ENCODE results near the gene SRRT.

The SRRT gene, protein sequence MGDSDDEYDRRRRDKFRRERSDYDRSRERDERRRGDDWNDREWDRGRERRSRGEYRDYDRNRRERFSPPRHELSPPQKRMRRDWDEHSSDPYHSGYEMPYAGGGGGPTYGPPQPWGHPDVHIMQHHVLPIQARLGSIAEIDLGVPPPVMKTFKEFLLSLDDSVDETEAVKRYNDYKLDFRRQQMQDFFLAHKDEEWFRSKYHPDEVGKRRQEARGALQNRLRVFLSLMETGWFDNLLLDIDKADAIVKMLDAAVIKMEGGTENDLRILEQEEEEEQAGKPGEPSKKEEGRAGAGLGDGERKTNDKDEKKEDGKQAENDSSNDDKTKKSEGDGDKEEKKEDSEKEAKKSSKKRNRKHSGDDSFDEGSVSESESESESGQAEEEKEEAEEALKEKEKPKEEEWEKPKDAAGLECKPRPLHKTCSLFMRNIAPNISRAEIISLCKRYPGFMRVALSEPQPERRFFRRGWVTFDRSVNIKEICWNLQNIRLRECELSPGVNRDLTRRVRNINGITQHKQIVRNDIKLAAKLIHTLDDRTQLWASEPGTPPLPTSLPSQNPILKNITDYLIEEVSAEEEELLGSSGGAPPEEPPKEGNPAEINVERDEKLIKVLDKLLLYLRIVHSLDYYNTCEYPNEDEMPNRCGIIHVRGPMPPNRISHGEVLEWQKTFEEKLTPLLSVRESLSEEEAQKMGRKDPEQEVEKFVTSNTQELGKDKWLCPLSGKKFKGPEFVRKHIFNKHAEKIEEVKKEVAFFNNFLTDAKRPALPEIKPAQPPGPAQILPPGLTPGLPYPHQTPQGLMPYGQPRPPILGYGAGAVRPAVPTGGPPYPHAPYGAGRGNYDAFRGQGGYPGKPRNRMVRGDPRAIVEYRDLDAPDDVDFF

DNA sequence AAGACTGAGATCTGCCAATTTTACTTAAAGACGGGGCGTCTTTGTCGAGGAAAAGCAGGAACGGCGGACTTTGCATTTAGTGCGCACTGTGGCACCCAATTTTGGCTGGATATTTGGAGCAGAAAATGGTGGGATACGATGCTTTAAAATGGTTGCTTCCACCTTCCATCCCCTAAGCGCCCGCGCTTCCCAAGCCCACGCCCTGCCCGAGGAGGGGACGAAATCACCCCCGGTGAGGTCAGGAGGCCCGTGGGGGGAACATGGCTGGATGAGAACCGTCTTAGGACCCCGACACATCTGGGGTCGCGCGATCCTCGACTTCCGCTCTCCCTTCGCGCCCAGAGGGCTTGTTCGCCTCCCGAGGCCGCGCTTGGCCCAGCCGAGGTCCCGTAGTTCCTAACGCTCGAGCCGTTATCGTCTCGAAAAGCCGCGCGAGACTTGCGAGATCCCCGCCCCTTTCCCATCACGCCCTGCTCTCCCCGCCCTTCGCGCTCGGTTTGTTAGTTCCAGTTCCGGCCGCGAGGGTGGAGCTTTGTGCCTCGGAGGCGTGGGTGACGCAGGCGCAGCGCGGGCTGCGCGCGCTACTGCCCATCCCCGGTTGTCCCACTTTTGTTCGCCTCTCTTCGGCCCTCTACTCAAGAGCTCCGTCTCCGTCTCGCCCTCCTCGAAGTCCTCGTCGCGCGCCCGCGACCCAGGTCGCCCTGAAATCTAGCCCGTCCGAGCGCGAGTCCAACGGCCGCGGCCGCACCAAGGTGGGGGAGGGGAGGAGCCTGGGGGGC is at the start of gene SRRT:
SRRT (plus strand) TSS at position 527 of the 779 bp plus-strand sequence. CDS start 488 bp downstream, outside the sequence.
- DNase-seq (ENCODE audit: low spot score) = peak; percentile 97
- TF ChIP-seq, protein P1, sequence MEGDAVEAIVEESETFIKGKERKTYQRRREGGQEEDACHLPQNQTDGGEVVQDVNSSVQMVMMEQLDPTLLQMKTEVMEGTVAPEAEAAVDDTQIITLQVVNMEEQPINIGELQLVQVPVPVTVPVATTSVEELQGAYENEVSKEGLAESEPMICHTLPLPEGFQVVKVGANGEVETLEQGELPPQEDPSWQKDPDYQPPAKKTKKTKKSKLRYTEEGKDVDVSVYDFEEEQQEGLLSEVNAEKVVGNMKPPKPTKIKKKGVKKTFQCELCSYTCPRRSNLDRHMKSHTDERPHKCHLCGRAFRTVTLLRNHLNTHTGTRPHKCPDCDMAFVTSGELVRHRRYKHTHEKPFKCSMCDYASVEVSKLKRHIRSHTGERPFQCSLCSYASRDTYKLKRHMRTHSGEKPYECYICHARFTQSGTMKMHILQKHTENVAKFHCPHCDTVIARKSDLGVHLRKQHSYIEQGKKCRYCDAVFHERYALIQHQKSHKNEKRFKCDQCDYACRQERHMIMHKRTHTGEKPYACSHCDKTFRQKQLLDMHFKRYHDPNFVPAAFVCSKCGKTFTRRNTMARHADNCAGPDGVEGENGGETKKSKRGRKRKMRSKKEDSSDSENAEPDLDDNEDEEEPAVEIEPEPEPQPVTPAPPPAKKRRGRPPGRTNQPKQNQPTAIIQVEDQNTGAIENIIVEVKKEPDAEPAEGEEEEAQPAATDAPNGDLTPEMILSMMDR (conservative IDR thresholded peaks at IDR 0.05; ENCODE audit: low read depth) = no peak
- POLR2A ChIA-PET (ENCODE audit: low non-redundant PET) = interaction anchor here (0.7 to 1.2 kb wide), 3 partner anchors 12 to 38 kb away, joined by 3 to 8 read pairs (median 4); partner anchors contain the start of gene UFSP1
- CTCF ChIA-PET = interaction anchor here (0.6 to 1.8 kb wide), 3 partner anchors 20 to 784 kb away, joined by 4 to 5 read pairs (median 5); no protein-coding TSS in a partner anchor
- peak within 1 kb of the TSS; percentile 100 for H3K27ac ChIP-seq

DNA sequence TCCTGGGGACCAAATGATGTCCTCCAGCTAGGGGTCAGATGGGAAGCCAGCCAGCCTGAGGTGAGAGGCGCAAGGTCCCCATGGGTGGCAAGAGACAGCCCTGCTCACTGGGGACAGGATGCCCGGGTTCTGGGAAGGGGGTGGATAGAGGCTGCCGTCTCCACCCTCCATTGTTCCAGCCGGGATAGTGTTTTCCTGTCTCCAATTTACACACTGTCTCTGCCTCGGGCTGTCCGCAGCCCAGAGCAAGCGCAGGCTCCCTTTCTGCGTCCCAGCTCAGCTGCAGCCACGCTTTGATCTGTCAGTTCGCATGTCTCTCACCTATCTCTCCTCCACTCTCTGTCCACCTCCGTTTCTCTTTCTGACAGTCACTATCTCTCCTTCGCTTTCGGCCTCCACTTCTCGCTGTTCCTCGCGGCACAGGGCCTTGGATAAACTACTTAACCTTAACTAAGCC is 49.7 kb upstream of the SRRT start:
- POLR2A ChIA-PET (ENCODE audit: low non-redundant PET) = no interaction called here
- TF ChIP-seq, protein P1 (conservative IDR thresholded peaks at IDR 0.05; ENCODE audit: low read depth) = no peak
- CTCF ChIA-PET = interaction anchor here (0.5 to 0.7 kb wide), 2 partner anchors 100 to 858 kb away, joined by 4 to 7 read pairs; no protein-coding TSS in a partner anchor
- peak overlapping the region; percentile 92 for H3K27ac ChIP-seq
- DNase-seq (ENCODE audit: low spot score) = peak; percentile 36

DNA sequence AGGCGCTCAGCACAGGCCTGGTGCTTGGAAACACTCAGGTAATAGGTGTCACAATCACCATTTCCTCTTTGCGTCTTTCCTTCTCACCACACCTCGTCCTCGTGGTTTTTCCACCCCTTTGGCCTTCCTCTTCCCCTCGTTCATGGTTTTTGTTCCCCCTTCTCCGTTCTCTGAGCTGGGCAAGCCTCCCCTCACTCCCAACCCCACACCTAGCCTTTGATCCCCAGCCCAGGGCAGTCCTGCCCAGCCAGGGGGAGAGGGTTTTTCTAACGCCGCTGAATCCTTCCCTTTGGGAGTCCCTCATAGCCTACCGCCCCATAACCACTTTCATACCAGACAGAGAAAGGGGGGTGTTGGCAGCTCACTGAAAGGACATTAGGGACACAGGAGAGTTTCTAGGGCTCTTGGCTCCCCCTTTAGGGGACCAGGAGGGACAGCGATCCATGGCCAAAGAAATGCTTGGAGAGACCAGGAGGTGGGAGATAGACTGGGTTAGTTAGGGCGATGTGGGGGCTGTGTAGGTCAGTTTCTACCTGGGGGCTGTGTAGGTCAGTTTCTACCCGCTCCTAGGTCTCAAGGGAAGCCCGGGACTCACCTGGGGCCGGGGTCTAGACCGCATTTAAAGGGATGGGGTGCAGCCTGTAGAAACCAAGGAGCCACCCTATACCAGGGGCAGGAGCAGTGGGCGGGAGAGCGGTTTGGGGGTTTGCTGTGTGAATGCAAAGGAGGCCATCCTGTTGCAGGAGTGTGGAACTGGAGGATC is 49.0 kb upstream of the SRRT start:
- TF ChIP-seq, protein P1 (conservative IDR thresholded peaks at IDR 0.05; ENCODE audit: low read depth) = peak; percentile 51; the same call in 1 of the 2 replicates
- DNase-seq (ENCODE audit: low spot score) = peak; percentile 27
- POLR2A ChIA-PET (ENCODE audit: low non-redundant PET) = no interaction called here
- peak overlapping the region; percentile 92 for H3K27ac ChIP-seq
- CTCF ChIA-PET = interaction anchor here (0.5 to 2.3 kb wide), 4 partner anchors 23 to 859 kb away, joined by 3 to 7 read pairs (median 5); no protein-coding TSS in a partner anchor

DNA sequence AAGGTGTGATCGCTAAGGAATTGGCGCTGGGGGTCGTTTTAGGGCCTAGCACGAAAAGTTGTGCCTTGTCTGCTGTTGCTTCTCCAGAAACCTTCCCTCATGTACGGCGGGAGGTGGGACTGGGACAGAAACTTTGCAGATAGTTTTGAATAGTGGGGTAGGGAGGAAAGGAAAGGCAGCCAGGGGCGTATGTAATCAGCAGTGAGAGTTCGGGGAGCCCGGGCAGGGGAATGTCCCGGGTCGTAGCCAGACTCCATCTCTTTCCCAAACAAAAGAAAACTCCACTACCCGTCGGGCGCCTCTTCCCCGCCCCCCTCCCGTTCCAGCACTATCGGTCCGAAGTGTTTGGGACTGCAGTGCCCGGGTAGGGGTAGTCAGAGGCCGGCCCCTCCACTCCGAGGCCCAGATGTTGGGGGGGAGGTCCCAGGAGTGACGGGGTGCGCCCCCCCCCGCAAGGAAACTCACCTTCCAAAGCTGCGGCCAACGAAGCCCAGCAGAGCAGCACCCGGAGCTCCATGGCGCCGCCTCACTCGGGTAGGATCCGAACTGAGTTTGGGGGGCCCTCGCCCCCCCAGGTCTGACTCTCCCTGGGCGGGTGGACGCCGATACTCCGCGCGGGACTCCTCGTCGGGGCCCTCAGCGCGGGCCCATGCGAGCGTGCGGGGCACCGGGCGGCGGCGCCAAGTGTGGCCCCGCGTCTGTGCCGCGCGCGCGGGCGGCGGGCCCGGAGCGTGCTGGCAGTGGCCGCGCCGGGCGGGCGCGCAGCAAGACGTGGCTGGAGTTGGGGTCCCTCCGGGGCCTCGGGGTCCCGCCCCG is 48.2 kb upstream of the SRRT start:
- no peak for DNase-seq (ENCODE audit: low spot score)
- H3K27ac ChIP-seq = peak overlapping the region; percentile 92
- TF ChIP-seq, protein P1 (conservative IDR thresholded peaks at IDR 0.05; ENCODE audit: low read depth) = no peak
- CTCF ChIA-PET = interaction anchor here (0.5 to 2.3 kb wide), 8 partner anchors 20 to 165 kb away, joined by 3 to 12 read pairs (median 3); partner anchors contain the start of genes EPO and POP7
- POLR2A ChIA-PET (ENCODE audit: low non-redundant PET) = interaction anchor here (0.6 kb wide), 1 partner anchor 24 kb away, joined by 3 read pairs; no protein-coding TSS in a partner anchor

Data from RWPE1 (cell line).